ENCODE results near the gene CACNA2D1.

DNA sequence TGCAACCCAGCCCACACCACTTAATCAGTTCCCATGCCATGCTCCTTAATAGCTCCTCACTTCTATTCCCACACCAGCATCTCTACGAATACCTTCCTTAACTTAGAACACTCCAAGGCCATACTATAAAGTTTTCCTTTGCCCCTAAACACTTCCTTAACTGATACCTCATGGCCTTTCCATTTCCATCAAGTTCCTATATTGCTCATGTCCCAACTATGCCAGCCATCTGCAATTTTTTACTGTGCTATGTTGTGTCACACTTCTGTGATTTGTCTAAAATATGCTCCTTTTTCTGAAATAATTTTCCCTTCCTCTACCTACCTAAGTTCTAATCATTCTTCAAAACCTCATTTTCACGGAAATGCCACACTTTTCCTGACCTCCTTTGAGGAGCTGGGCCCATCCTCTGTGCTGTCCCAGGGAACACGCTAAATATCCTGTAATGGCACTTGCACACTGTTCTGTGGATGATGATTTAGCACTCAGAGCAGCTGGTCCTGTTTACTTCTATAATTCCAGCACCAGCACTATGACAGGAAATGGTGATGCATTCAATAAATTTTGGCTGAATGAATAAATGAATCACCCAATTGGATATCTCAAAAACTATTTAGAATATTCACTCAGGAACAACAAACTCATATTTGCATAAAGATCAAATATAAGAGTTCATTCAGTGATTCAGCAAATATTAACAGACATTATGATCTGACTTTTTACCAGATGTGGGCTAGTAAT is 407.3 kb downstream of the CACNA2D1 start:
- TF ChIP-seq, protein P1, sequence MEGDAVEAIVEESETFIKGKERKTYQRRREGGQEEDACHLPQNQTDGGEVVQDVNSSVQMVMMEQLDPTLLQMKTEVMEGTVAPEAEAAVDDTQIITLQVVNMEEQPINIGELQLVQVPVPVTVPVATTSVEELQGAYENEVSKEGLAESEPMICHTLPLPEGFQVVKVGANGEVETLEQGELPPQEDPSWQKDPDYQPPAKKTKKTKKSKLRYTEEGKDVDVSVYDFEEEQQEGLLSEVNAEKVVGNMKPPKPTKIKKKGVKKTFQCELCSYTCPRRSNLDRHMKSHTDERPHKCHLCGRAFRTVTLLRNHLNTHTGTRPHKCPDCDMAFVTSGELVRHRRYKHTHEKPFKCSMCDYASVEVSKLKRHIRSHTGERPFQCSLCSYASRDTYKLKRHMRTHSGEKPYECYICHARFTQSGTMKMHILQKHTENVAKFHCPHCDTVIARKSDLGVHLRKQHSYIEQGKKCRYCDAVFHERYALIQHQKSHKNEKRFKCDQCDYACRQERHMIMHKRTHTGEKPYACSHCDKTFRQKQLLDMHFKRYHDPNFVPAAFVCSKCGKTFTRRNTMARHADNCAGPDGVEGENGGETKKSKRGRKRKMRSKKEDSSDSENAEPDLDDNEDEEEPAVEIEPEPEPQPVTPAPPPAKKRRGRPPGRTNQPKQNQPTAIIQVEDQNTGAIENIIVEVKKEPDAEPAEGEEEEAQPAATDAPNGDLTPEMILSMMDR (conservative IDR thresholded peaks at IDR 0.05 in 1 of 2, IDR thresholded peaks at IDR 0.05 in 1 of 2; ENCODE audit: low read depth in 1 of 2, low read length in 2 of 2): no peak
- no peak for TF ChIP-seq EZH2 (IDR thresholded peaks at IDR 0.05; ENCODE audit: low read length, missing control alignments)

Data from fibroblast of lung (primary cell).